NCI-H128 (cell line): ENCODE measurements around the gene TOP2A.

Source experiments
- DNase-seq: peaks from one replicate; lab custom pipeline; 2025; ENCODE audit not compliant: unreplicated experiment; lab: John Stamatoyannopoulos, UW

TOP2A gene

GRCh38 chr17:40417609-40418427 lies at the start of gene TOP2A:
TSS of gene TOP2A (minus strand) at chr17:40417896. CDS start at chr17:40417791, 105 bp downstream.
- DNase-seq = peak; percentile 99

- no peak for DNase-seq
Observed at GRCh38 chr17:40467281-40467867, 49.7 kb upstream of the TOP2A start.

GRCh38 chr17:40466298-40466971 lies 48.7 kb upstream of the TOP2A start:
- DNase-seq = no peak

GRCh38 chr17:40464392-40464855 lies 46.7 kb upstream of the TOP2A start:
- DNase-seq = no peak

- no peak for DNase-seq
Observed at GRCh38 chr17:40463122-40463550, 45.4 kb upstream of the TOP2A start.

- DNase-seq = no peak
Observed at GRCh38 chr17:40462343-40463121, 44.8 kb upstream of the TOP2A start.

GRCh38 chr17:40461732-40462342 lies 44.1 kb upstream of the TOP2A start:
- DNase-seq = no peak

GRCh38 chr17:40460968-40461731 lies 43.5 kb upstream of the TOP2A start:
- no peak for DNase-seq

- DNase-seq = no peak
Observed at GRCh38 chr17:40460604-40460967, 42.9 kb upstream of the TOP2A start.

- no peak for DNase-seq
Observed at GRCh38 chr17:40459636-40460603, 42.2 kb upstream of the TOP2A start.

GRCh38 chr17:40458851-40459482 lies 41.3 kb upstream of the TOP2A start:
- no peak for DNase-seq

- DNase-seq = no peak
Observed at GRCh38 chr17:40457964-40458791, 40.5 kb upstream of the TOP2A start.

- no peak for DNase-seq
Observed at GRCh38 chr17:40457369-40457768, 39.7 kb upstream of the TOP2A start.

GRCh38 chr17:40456396-40456951 lies 38.8 kb upstream of the TOP2A start:
- DNase-seq = no peak

GRCh38 chr17:40454613-40454995 lies 36.9 kb upstream of the TOP2A start:
- no peak for DNase-seq

- DNase-seq = no peak
Observed at GRCh38 chr17:40453881-40454612, 36.4 kb upstream of the TOP2A start.
